Left cardiac atrium (tissue), 4 donors: ENCODE data around the gene PMF1. TPM values are rescaled to one million over a fixed set of nuclear protein-coding genes. Genes with fewer than 3 reads are reported as not detected.
"Not testable (repeated sequence)": the region's sequence is repeated elsewhere in the genome, so short reads cannot be mapped to it uniquely, and the experiment has no call there.

ENCODE experiments used
- ATAC-seq, 2 donors: fragments of 200-7000 bp; cut with Tn5 transposase; one replicate each; pipeline ENCODE4 v1.9.1; 2020; ENCODE audit warnings: mild to moderate bottlenecking in 2 of 2, moderate library complexity in 2 of 2
- DNase-seq: peaks from one replicate; pipeline ENCODE4 v3.0.0-alpha.2; 2020
- intact Hi-C, 2 donors: fragments of 100-400 bp; cut with DNase I; formaldehyde crosslinking; loops; one replicate each; pipeline versions ENCODE4 v1.14.1 to v1.15.1; 2022 to 2023
- long read RNA-seq: library from polyadenylated mRNA; unstranded; transcript quantifications from one replicate; pipeline ENCODE4 v2.0.0, GENCODE V29; 2021
- total RNA-seq, 2 donors: library from RNA; stranded (reverse); fragmentation: NEBNext Ultra II Directional; extraction: Animal tissue kit (Norgen Biotek cat#: 25700); gene quantifications; one replicate each; pipeline ENCODE4 v1.2.1, GENCODE V29; 2021
- donor health status: DM: no; HTN: yes; CAD: no.
- donor health status: DM: no; HTN: yes; CAD: no; lungs with severe emphysema.
- donor health status: DM: yes; HTN: yes; CAD: no.
- donor health status: Dilated cardiomyopathy.

Gene PMF1
- total RNA-seq, result 10 to 100 TPM; 47.4 to 62.8 TPM
- long read RNA-seq, transcript PMF1-202 (5 exons, 1,068 nt), result major isoform, 10 of 12 reads
- long read RNA-seq, partial matches to known transcripts, result 0 of 12 reads
- long read RNA-seq, other reads (novel, unspliced or antisense), result 1 of 12 reads

- ATAC-seq, result peak; percentile 98 to 99
- intact Hi-C loops, result loop anchor here in 1 of 2 donors (5.0 kb wide), 1 partner anchor 51 kb away; no protein-coding TSS in a partner anchor
These were observed at the start of gene PMF1 for GRCh38 chr1:156212833-156213643. Gene PMF1 (plus strand): TSS chr1:156213007. CDS start chr1:156213016, 9 bp downstream.

GRCh38 chr1:156163712-156164111, 49.1 kb upstream of the PMF1 start:
- DNase-seq (no peak), ATAC-seq (no peak)
- intact Hi-C loops, result loop anchor here in 1 of 2 donors (5.0 kb wide), 1 partner anchor 49 kb away; the partner anchor contains the start of gene PMF1

More at GRCh38 chr1:156212833-156213643, at the start of gene PMF1:
- peak; percentile 99 for DNase-seq

- DNase-seq (no peak), ATAC-seq (no peak)
- intact Hi-C loops, result loop anchor here in 1 of 2 donors (5.0 kb wide), 1 partner anchor 48 kb away; the partner anchor contains the start of gene PMF1
These were observed 48.5 kb upstream of the PMF1 start for GRCh38 chr1:156164125-156164831.

DNA sequence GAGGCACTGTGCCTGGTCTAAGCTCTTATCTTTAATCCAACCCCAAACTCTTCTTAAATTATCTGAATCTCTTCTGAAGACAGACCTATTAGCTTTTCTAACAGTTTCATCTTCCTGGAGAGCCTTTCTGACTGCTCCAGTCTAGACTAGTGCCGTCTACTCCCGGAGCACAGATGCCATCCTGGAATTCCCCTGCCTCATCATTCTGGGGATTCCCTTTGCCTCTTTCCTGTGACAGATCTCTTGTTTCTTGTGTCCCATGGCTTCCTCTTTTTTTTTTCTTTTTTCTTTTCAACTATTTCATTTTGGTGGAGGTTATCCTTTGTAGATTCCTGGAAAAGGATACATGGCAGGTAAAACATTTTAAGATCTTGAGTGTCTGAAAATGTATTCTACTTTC, 47.7 kb upstream of the PMF1 start:
- no peak for ATAC-seq
- intact Hi-C loops, result no loop called here
- no peak for DNase-seq

DNA sequence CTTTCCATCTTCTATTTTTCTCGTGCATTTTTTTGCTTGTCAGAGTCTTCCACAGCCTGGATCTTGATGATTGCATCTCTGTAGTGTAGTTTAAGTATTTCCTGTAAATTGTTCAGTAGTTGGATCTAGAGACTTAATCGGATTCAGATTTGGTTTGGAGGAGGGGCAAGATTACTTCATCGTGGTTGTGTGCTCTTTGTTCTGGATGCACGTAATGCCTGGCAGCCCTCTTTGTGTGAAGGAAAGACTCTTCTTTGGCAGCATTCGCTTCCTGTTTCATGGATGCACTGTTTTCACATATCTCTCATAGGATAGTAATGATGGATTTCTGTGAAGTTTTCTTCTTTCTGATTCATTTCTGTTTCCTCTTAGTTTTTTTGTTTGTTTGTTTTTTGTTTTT, 45.3 kb upstream of the PMF1 start:
- no peak for ATAC-seq
- DNase-seq, result no peak
- intact Hi-C loops, result no loop called here

DNA sequence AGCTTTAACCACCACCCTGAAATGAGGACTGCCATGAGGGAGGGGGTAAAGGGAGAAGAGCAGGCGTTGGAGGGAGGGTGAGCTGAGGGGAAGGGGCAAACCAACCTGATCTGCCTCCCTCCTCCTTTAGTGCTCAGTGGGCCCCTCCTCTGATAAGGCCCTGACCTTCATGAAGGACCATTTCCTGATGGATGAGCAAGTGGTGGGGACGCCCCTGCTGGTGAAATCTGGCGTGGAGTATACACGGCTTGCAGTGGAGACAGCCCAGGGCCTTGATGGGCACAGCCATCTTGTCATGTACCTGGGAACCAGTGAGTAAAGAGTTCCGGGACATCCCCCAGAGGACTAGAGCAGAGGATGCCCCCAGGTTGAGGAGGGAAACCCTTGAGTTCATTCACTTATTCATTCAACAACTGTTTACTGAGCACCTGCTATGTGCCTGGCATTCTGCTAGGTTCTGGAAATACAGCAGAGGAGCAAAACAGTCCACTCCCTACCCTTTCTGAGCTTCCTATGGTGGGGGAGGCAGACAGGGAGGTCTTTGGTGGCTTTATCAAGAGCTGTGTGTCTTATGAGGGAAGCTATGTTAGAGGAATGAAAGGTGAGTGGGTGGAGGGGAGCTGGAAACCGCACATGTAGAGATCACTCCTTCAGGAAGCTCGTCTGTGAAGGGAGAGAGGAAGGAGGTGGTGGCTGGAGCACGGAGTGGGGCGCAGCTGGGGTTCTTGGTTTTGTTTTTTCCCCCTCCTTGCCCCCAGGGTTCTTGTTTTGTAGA, 39.9 kb upstream of the PMF1 start:
- DNase-seq (no peak), ATAC-seq (no peak)

GRCh38 chr1:156176610-156177210, 36.1 kb upstream of the PMF1 start:
- ATAC-seq (no peak), DNase-seq (no peak)
- intact Hi-C loops, result no loop called here

More for the DNA sequence above, 39.9 kb upstream of the PMF1 start:
- intact Hi-C loops, result no loop called here

DNA sequence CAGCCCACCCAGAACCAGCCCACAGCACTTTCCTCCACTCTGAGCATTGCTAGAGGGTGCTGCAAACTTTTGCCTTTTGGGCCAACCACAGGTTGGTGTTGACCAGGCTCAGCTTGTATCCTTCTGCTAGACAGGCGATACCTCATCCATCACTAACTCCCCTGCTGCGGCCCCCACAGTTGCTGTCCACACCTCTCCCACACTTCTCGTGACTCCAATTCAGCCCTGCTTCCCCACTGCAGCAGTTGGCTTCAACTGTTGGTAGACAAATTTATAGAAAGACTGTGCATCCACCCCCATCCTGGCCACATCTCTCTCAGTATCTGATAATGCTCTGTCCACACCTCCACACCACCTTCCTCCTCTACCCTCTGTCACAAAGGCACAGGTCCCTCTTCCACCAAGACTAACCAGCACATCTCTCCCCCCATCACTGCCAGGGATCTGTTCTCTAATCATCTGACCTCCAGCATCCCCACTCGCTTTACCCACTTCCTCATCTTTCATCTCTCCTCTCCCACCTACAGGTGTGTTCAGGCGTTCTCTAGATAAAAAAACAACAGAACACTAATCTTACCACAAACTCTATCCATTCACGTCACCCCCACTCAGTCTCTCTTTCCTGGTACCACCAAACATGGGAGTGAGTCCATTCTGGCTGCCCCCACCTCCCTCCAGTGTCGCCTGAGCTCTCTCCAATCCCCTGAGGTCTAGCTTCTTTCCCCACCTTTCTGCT, 34.7 kb upstream of the PMF1 start:
- no peak for DNase-seq
- no peak for ATAC-seq
- intact Hi-C loops, result no loop called here

GRCh38 chr1:156180471-156180870, 32.3 kb upstream of the PMF1 start:
- no peak for DNase-seq
- no peak for ATAC-seq
- intact Hi-C loops, result no loop called here

- intact Hi-C loops, DNase-seq, ATAC-seq: not testable (repeated sequence)
These were observed 31.3 kb upstream of the PMF1 start for GRCh38 chr1:156181391-156181924.

DNA sequence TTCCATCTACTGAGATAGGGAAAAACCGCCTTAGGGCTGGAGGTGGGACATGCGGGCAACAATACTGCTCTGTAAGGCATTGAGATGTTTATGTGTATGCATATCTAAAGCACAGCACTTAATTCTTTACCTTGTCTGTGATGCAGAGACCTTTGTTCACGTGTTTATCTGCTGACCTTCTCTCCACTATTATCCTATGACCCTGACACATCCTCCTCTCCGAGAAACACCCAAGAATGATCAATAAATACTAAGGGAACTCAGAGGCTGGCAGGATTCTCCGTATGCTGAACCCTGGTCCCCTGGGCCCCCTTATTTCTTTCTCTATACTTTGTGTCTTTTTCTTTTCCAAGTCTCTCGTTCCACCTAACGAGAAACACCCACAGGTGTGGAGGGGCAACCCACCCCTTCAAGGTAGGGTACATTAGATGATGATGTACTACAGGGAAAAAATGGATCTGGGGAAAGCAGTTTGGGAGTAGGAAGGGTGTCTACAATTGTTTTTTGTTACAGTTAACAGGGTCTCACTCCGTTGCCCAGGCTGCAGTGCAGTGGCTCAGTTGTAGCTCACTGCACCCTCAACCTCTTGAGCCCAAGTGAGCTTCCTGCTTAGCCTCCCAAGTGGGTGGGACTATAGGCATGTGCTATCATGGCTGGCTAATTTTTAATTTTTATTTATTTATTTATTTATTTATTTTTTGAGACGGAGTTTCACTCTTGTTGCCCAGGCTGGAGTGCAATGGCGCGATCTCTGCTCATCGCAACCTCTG, 30.6 kb upstream of the PMF1 start:
- intact Hi-C loops, ATAC-seq, DNase-seq: not testable (repeated sequence)

GRCh38 chr1:156186347-156187177, 26.2 kb upstream of the PMF1 start:
- intact Hi-C loops, ATAC-seq, DNase-seq: not testable (repeated sequence)

DNA sequence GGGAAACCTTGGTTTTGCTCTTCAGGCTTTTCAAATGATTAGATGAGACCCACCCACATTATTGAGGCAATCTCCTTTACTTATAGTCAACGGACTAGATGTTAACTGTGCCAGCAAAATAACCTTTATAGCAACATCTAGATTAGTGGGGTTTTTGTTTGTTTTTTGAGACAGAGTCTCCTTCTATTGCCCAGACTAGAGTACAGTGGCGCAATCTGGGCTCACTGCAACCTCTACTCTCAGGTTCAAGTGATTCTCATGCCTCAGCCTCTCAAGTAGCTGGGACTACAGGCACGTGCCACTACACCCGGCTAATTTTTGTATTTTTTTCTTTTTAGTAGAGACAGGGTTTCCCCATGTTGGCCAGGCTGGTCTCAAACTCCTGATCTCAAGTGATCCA, 22.5 kb upstream of the PMF1 start:
- DNase-seq, ATAC-seq, intact Hi-C loops: not testable (repeated sequence)

GRCh38 chr1:156191292-156191964, 21.4 kb upstream of the PMF1 start:
- no peak for DNase-seq
- intact Hi-C loops, result no loop called here
- ATAC-seq, result no peak

GRCh38 chr1:156193208-156193487, 19.7 kb upstream of the PMF1 start:
- intact Hi-C loops, result no loop called here
- no peak for ATAC-seq
- no peak for DNase-seq
